Central memory CD8-positive, alpha-beta T cell (primary cell): Measurements from ENCODE around the gene TAS2R41.

Source experiments
- ATAC-seq: fragments of 150-1000 bp; cut with Tn5 transposase; replicated peaks from 2 replicates; pipeline ENCODE4 v1.10.0; 2022; ENCODE audit warnings: mild to moderate bottlenecking, moderate FRiP score, moderate number of reproducible peaks; ENCODE audit not compliant: poor library complexity, severe bottlenecking; ENCODE audit errors: extremely low read depth
- DNase-seq, 2 donors: peaks; one replicate each; pipeline ENCODE4 v3.0.0; 2021; ENCODE audit warnings: low spot score in 2 of 2
- H3K27ac Mint-ChIP-seq: one replicate; pipeline ENCODE4 v1.8.0; 2022; ENCODE audit warnings: low read depth, mild to moderate bottlenecking, moderate library complexity, mixed read lengths
- H3K27me3 Mint-ChIP-seq: one replicate; pipeline ENCODE4 v1.8.0; 2022; ENCODE audit warnings: mixed read lengths
- H3K36me3 Mint-ChIP-seq: one replicate; pipeline ENCODE4 v1.8.0; 2022; ENCODE audit warnings: mild to moderate bottlenecking, moderate library complexity, mixed read lengths; ENCODE audit not compliant: insufficient read depth
- H3K4me1 Mint-ChIP-seq: one replicate; pipeline ENCODE4 v1.8.0; 2022; ENCODE audit warnings: mixed read lengths
- H3K4me3 Mint-ChIP-seq: one replicate; pipeline ENCODE4 v1.8.0; 2022; ENCODE audit warnings: mild to moderate bottlenecking, moderate library complexity, mixed read lengths
- H3K9me3 Mint-ChIP-seq: one replicate; pipeline ENCODE4 v1.8.0; 2022; ENCODE audit warnings: mixed read lengths

The TAS2R41 gene

GRCh38 chr7:143447466-143447865 lies 30.2 kb upstream of the TAS2R41 start:
- H3K27ac Mint-ChIP-seq, result no peak overlapping the region
- H3K27me3 Mint-ChIP-seq, result peaks cover 11% of the 10 kb centered on the region
- H3K9me3 Mint-ChIP-seq, result no peaks in the 10 kb centered on the region
- no peaks in the 10 kb centered on the region for H3K4me1 Mint-ChIP-seq
- H3K4me3 Mint-ChIP-seq, result no peak overlapping the region
- DNase-seq (no peak), ATAC-seq (no peak)
- no peaks in the 10 kb centered on the region for H3K36me3 Mint-ChIP-seq

GRCh38 chr7:143448429-143448828 lies 29.2 kb upstream of the TAS2R41 start:
- ATAC-seq, result no peak
- no peak for DNase-seq
- Mint-ChIP-seq H3K9me3 (no peaks in the 10 kb centered on the region), H3K36me3 (no peaks in the 10 kb centered on the region), H3K4me3 (no peak overlapping the region), H3K27me3 (peaks cover 16% of the 10 kb centered on the region), H3K27ac (no peak overlapping the region), H3K4me1 (no peaks in the 10 kb centered on the region)

- no peaks in the 10 kb centered on the region for H3K9me3 Mint-ChIP-seq
These were observed 27.9 kb upstream of the TAS2R41 start for GRCh38 chr7:143449793-143450192.

GRCh38 chr7:143451122-143451521 lies 26.6 kb upstream of the TAS2R41 start:
- ATAC-seq (no peak), DNase-seq (no peak)
- no peaks in the 10 kb centered on the region for H3K9me3 Mint-ChIP-seq
- peaks cover 25% of the 10 kb centered on the region for H3K27me3 Mint-ChIP-seq
- no peak overlapping the region for H3K4me3 Mint-ChIP-seq
- H3K36me3 Mint-ChIP-seq, result no peaks in the 10 kb centered on the region
- no peak overlapping the region for H3K27ac Mint-ChIP-seq
- no peaks in the 10 kb centered on the region for H3K4me1 Mint-ChIP-seq

More at GRCh38 chr7:143449793-143450192, 27.9 kb upstream of the TAS2R41 start:
- no peak for ATAC-seq
- H3K27ac Mint-ChIP-seq, result no peak overlapping the region
- no peaks in the 10 kb centered on the region for H3K4me1 Mint-ChIP-seq
- DNase-seq, result no peak
- H3K4me3 Mint-ChIP-seq, result no peak overlapping the region
- no peaks in the 10 kb centered on the region for H3K36me3 Mint-ChIP-seq
- peaks cover 16% of the 10 kb centered on the region for H3K27me3 Mint-ChIP-seq

GRCh38 chr7:143451746-143452145 lies 25.9 kb upstream of the TAS2R41 start:
- Mint-ChIP-seq H3K27ac (no peak overlapping the region), H3K4me1 (no peaks in the 10 kb centered on the region), H3K9me3 (no peaks in the 10 kb centered on the region), H3K36me3 (no peaks in the 10 kb centered on the region), H3K27me3 (peaks cover 31% of the 10 kb centered on the region), H3K4me3 (no peak overlapping the region)
- no peak for ATAC-seq
- no peak for DNase-seq

GRCh38 chr7:143452495-143452894 lies 25.2 kb upstream of the TAS2R41 start:
- DNase-seq (no peak), ATAC-seq (no peak)
- no peaks in the 10 kb centered on the region for H3K4me1 Mint-ChIP-seq
- H3K9me3 Mint-ChIP-seq, result no peaks in the 10 kb centered on the region
- H3K36me3 Mint-ChIP-seq, result no peaks in the 10 kb centered on the region
- H3K27ac Mint-ChIP-seq, result no peak overlapping the region
- peaks cover 38% of the 10 kb centered on the region for H3K27me3 Mint-ChIP-seq
- H3K4me3 Mint-ChIP-seq, result no peak overlapping the region

- DNase-seq (no peak), ATAC-seq (no peak)
- H3K27me3 Mint-ChIP-seq, result peaks cover 45% of the 10 kb centered on the region
- H3K36me3 Mint-ChIP-seq, result no peaks in the 10 kb centered on the region
- no peaks in the 10 kb centered on the region for H3K4me1 Mint-ChIP-seq
- H3K4me3 Mint-ChIP-seq, result no peak overlapping the region
- no peak overlapping the region for H3K27ac Mint-ChIP-seq
- H3K9me3 Mint-ChIP-seq, result no peaks in the 10 kb centered on the region
These were observed 23.5 kb upstream of the TAS2R41 start for GRCh38 chr7:143454091-143454680.

- Mint-ChIP-seq H3K27ac (no peak overlapping the region), H3K4me3 (no peak overlapping the region), H3K27me3 (peaks cover 45% of the 10 kb centered on the region), H3K36me3 (no peaks in the 10 kb centered on the region), H3K9me3 (no peaks in the 10 kb centered on the region), H3K4me1 (no peaks in the 10 kb centered on the region)
- ATAC-seq (no peak), DNase-seq (no peak)
These were observed 22.2 kb upstream of the TAS2R41 start for GRCh38 chr7:143455491-143455890.

GRCh38 chr7:143455942-143456341 lies 21.7 kb upstream of the TAS2R41 start:
- Mint-ChIP-seq H3K36me3 (no peaks in the 10 kb centered on the region), H3K4me1 (no peaks in the 10 kb centered on the region), H3K4me3 (no peak overlapping the region), H3K27ac (no peak overlapping the region), H3K27me3 (peaks cover 45% of the 10 kb centered on the region), H3K9me3 (no peaks in the 10 kb centered on the region)
- no peak for ATAC-seq
- no peak for DNase-seq

GRCh38 chr7:143456992-143457793 lies 20.5 kb upstream of the TAS2R41 start:
- Mint-ChIP-seq H3K27ac (no peak overlapping the region), H3K36me3 (no peaks in the 10 kb centered on the region), H3K4me1 (no peaks in the 10 kb centered on the region), H3K4me3 (no peak overlapping the region), H3K27me3 (peaks cover 36% of the 10 kb centered on the region), H3K9me3 (no peaks in the 10 kb centered on the region)
- no peak for ATAC-seq
- DNase-seq, result no peak

- peaks cover 28% of the 10 kb centered on the region for H3K27me3 Mint-ChIP-seq
- no peak for DNase-seq
- no peaks in the 10 kb centered on the region for H3K36me3 Mint-ChIP-seq
- H3K4me3 Mint-ChIP-seq, result no peak overlapping the region
- no peaks in the 10 kb centered on the region for H3K4me1 Mint-ChIP-seq
- no peak for ATAC-seq
- no peak overlapping the region for H3K27ac Mint-ChIP-seq
- no peaks in the 10 kb centered on the region for H3K9me3 Mint-ChIP-seq
These were observed 19.4 kb upstream of the TAS2R41 start for GRCh38 chr7:143458263-143458662.

- ATAC-seq, result no peak
- H3K4me1 Mint-ChIP-seq, result no peaks in the 10 kb centered on the region
- H3K9me3 Mint-ChIP-seq, result no peaks in the 10 kb centered on the region
- no peak overlapping the region for H3K27ac Mint-ChIP-seq
- no peak overlapping the region for H3K4me3 Mint-ChIP-seq
- DNase-seq, result no peak
- peaks cover 28% of the 10 kb centered on the region for H3K27me3 Mint-ChIP-seq
- H3K36me3 Mint-ChIP-seq, result no peaks in the 10 kb centered on the region
These were observed 19.0 kb upstream of the TAS2R41 start for GRCh38 chr7:143458681-143459080.

- DNase-seq (no peak), ATAC-seq (no peak)
- Mint-ChIP-seq H3K9me3 (no peaks in the 10 kb centered on the region), H3K27ac (no peak overlapping the region), H3K4me3 (no peak overlapping the region), H3K36me3 (no peaks in the 10 kb centered on the region), H3K4me1 (no peaks in the 10 kb centered on the region), H3K27me3 (peaks cover 32% of the 10 kb centered on the region)
These were observed 18.3 kb upstream of the TAS2R41 start for GRCh38 chr7:143459359-143459758.
